Measurements from ENCODE around the gene AOC2. TPM values are rescaled to one million over a fixed set of nuclear protein-coding genes. Genes with fewer than 3 reads are reported as not detected.
"Not testable (repeated sequence)": the region's sequence is repeated elsewhere in the genome, so short reads cannot be mapped to it uniquely, and the experiment has no call there.

AOC2 gene
- total and polyA plus RNA-seq, 2 of the 8 experiments (the other 6 are each of a cell fraction or from before 2014, with no cell fraction given) = 4.2 to 4.7 TPM

GRCh38 chr17:42883802-42884558, 39.6 kb downstream of the AOC2 start (continued):
- no peak for TF ChIP-seq TCF12 (IDR thresholded peaks at IDR 0.05; ENCODE audit: low read depth, low read length)
- TF ChIP-seq CHD1 (IDR thresholded peaks at IDR 0.05; ENCODE audit: low read depth, low read length) = no peak
- no peak for TF ChIP-seq JUN (IDR thresholded peaks at IDR 0.05; ENCODE audit: low read depth, low read length)

GRCh38 chr17:42885806-42886205, 41.4 kb downstream of the AOC2 start:
- not testable (repeated sequence) for H4K8ac ChIP-seq (ENCODE audit: extremely low read depth, insufficient read depth, low read length)
- 100% methylated on average over 1 of the region's 3 CpGs; no CpG with 5 or more reads in 1 of the 2 experiments for WGBS, 2 experiments (ENCODE audit: extremely low coverage in 1 of 2, insufficient coverage in 1 of 2, insufficient read length in 1 of 2, insufficient replicate concordance in 2 of 2, low coverage in 1 of 2, low lambda C conversion rate in 2 of 2, missing lambda C conversion rate in 1 of 2)
- CTCF ChIA-PET (ENCODE audit: partially characterized antibody) = interaction anchor here (0.6 to 1.9 kb wide), 3 partner anchors 9 to 52 kb away, joined by 3 to 9 read pairs (median 3); partner anchors contain the start of gene AOC2

More at GRCh38 chr17:42885806-42886205, 41.4 kb downstream of the AOC2 start:
- H2BK20ac ChIP-seq (ENCODE audit: low read length); H3K56ac ChIP-seq (replicated peaks; ENCODE audit: insufficient read length, low read depth, low read length); H2AFZ ChIP-seq (ENCODE audit: low read length); H2BK120ac ChIP-seq (replicated peaks; ENCODE audit: low read depth, low read length); H4K20me1 ChIP-seq (replicated peaks in 1 of 2; ENCODE audit: control insufficient read depth in 1 of 2, insufficient read depth in 2 of 2, low read length in 2 of 2); H3K9me3 ChIP-seq (ENCODE audit: insufficient read depth in 2 of 2, low read depth in 1 of 2, low read length in 1 of 2); H4K5ac ChIP-seq (ENCODE audit: insufficient read length, low read depth, low read length); H3K9ac ChIP-seq (replicated peaks in 1 of 4; ENCODE audit: extremely low read depth in 1 of 4, low read depth in 3 of 4, low read length in 3 of 4); H3K4me3 ChIP-seq (ENCODE audit: extremely low read depth in 1 of 4, insufficient read depth in 2 of 4, low read depth in 3 of 4, low read length in 4 of 4); H3K4ac ChIP-seq (replicated peaks; ENCODE audit: insufficient read length, low read depth, low read length); H3K79me2 ChIP-seq (ENCODE audit: control insufficient read depth in 1 of 2, insufficient read depth in 2 of 2, low read length in 2 of 2); H3K14ac ChIP-seq (ENCODE audit: insufficient read length); H4K91ac ChIP-seq (replicated peaks; ENCODE audit: insufficient read length, low read length); H2AK5ac ChIP-seq (ENCODE audit: low read depth, low read length); H2BK15ac ChIP-seq (ENCODE audit: low read length); FAIRE-seq; H3K4me1 ChIP-seq (replicated peaks in 1 of 4; ENCODE audit: control insufficient read depth in 3 of 4, insufficient read depth in 4 of 4, low read length in 3 of 4); H3K23me2 ChIP-seq (ENCODE audit: low read depth, low read length); H3K4me2 ChIP-seq (ENCODE audit: insufficient read depth in 1 of 2, low read depth in 2 of 2, low read length in 2 of 2); H2BK12ac ChIP-seq (ENCODE audit: low read depth, low read length); H3K27ac ChIP-seq (ENCODE audit: low read depth, low read length); H3K23ac ChIP-seq (ENCODE audit: insufficient read length); DNase-seq (ENCODE audit: low read depth in 1 of 2, low spot score in 2 of 2); H3K18ac ChIP-seq (ENCODE audit: extremely low read depth, low read length); H3K36me3 ChIP-seq (ENCODE audit: control insufficient read depth in 2 of 4, insufficient read depth in 4 of 4, low read length in 3 of 4); H3K27me3 ChIP-seq (replicated peaks in 1 of 4; ENCODE audit: control insufficient read depth in 3 of 4, extremely low read depth in 1 of 4, insufficient read depth in 3 of 4, low read length in 3 of 4); H3K79me1 ChIP-seq (ENCODE audit: low read depth, low read length); POLR2A ChIA-PET (ENCODE audit: partially characterized antibody); H2BK5ac ChIP-seq (ENCODE audit: low read depth, low read length): not testable (repeated sequence)
